Measurements from ENCODE around the gene C2orf76.

The C2orf76 gene

GRCh38 chr2:119260646-119261492 lies 105.8 kb downstream of the C2orf76 start:
- no peak for DNase-seq

GRCh38 chr2:119259296-119259860 lies 107.3 kb downstream of the C2orf76 start:
- no peak for DNase-seq

- DNase-seq, result no peak
Measured at GRCh38 chr2:119257198-119257597, 109.4 kb downstream of the C2orf76 start.

GRCh38 chr2:119256582-119256921 lies 110.1 kb downstream of the C2orf76 start:
- no peak for DNase-seq

- no peak for DNase-seq
Measured at GRCh38 chr2:119255760-119256581, 110.7 kb downstream of the C2orf76 start.

GRCh38 chr2:119254601-119255080 lies 112.0 kb downstream of the C2orf76 start:
- no peak for DNase-seq

- DNase-seq, result no peak
Measured at GRCh38 chr2:119253760-119254600, 112.7 kb downstream of the C2orf76 start.

- DNase-seq, result no peak
Measured at GRCh38 chr2:119253114-119253702, 113.4 kb downstream of the C2orf76 start.

Measured in stimulated activated naive CD4-positive, alpha-beta T cell treated with Interleukin-2 at 50 U/mL for 16 hours (primary cell).